Astrocyte (in vitro differentiated cells and primary cell): ENCODE results near the gene ATG4C. TPM values are rescaled to one million over a fixed set of nuclear protein-coding genes. Genes with fewer than 3 reads are reported as not detected.

Source experiments
- DNase-seq: peaks from one replicate; pipeline ENCODE4 v3.0.0-alpha.2; 2010; ENCODE audit warnings: low read depth
- FAIRE-seq: peaks from 2 replicates; lab custom pipeline; 2011; peaks lifted over from hg19 to GRCh38; lab: Jason Lieb, UNC
- H2AFZ ChIP-seq: 2 replicates; pipeline ENCODE4 v1.6.0; 2012; ENCODE audit warnings: low read depth, low read length, inconsistent platforms
- H3K27ac ChIP-seq: 2 replicates; pipeline ENCODE4 v1.5.1; 2011; ENCODE audit warnings: low read depth, low read length, inconsistent platforms
- H3K27me3 ChIP-seq: 2 replicates; pipeline ENCODE4 v1.6.0; 2011; ENCODE audit warnings: low read length, inconsistent platforms; ENCODE audit not compliant: insufficient read depth
- H3K36me3 ChIP-seq: 2 replicates; pipeline ENCODE4 v1.5.1; 2011; ENCODE audit warnings: low read length, inconsistent platforms; ENCODE audit not compliant: insufficient read depth
- H3K4me1 ChIP-seq: 2 replicates; pipeline ENCODE4 v1.5.1; 2011; ENCODE audit warnings: low read length, inconsistent platforms; ENCODE audit not compliant: insufficient read depth
- H3K4me2 ChIP-seq: 2 replicates; pipeline ENCODE4 v1.6.0; 2012; ENCODE audit warnings: low read length, inconsistent platforms
- H3K4me3 ChIP-seq: 2 replicates; pipeline ENCODE4 v1.5.1; 2011; ENCODE audit warnings: low read depth, mild to moderate bottlenecking, low read length, inconsistent platforms; ENCODE audit not compliant: insufficient read depth
- H3K79me2 ChIP-seq: 2 replicates; pipeline ENCODE4 v1.6.0; 2012; ENCODE audit warnings: mild to moderate bottlenecking, low read length, inconsistent platforms; ENCODE audit not compliant: insufficient read depth
- H3K9ac ChIP-seq: 2 replicates; pipeline ENCODE4 v1.6.0; 2012; ENCODE audit warnings: mild to moderate bottlenecking, low read length, inconsistent platforms
- H3K9me3 ChIP-seq: 2 replicates; pipeline ENCODE4 v1.5.1; 2012; ENCODE audit warnings: low read depth, mild to moderate bottlenecking, low read length, inconsistent platforms; ENCODE audit not compliant: insufficient read depth
- H4K20me1 ChIP-seq: 2 replicates; pipeline ENCODE4 v1.6.0; 2012; ENCODE audit warnings: low read length, inconsistent platforms; ENCODE audit not compliant: insufficient read depth
- H3K27ac Mint-ChIP-seq: one replicate; pipeline ENCODE4 v1.8.0; 2021; ENCODE audit warnings: mild to moderate bottlenecking, mixed read lengths; ENCODE audit not compliant: unreplicated experiment
- H3K27me3 Mint-ChIP-seq: one replicate; pipeline ENCODE4 v1.8.0; 2021; ENCODE audit warnings: low read depth, mixed read lengths; ENCODE audit not compliant: unreplicated experiment
- H3K36me3 Mint-ChIP-seq: one replicate; pipeline ENCODE4 v1.8.0; 2021; ENCODE audit warnings: low read depth, mixed read lengths; ENCODE audit not compliant: unreplicated experiment
- H3K4me1 Mint-ChIP-seq: one replicate; pipeline ENCODE4 v1.8.0; 2021; ENCODE audit warnings: low read depth, mixed read lengths; ENCODE audit not compliant: unreplicated experiment
- H3K4me3 Mint-ChIP-seq: one replicate; pipeline ENCODE4 v1.8.0; 2021; ENCODE audit warnings: mild to moderate bottlenecking, moderate library complexity, mixed read lengths; ENCODE audit not compliant: unreplicated experiment
- H3K9me3 Mint-ChIP-seq: one replicate; pipeline ENCODE4 v1.8.0; 2021; ENCODE audit warnings: mild to moderate bottlenecking, mixed read lengths; ENCODE audit not compliant: unreplicated experiment
- CTCF ChIP-seq: IDR thresholded peaks from 2 replicates; pipeline ENCODE4 v1.5.1; 2011; ENCODE audit warnings: low read depth, mild to moderate bottlenecking, inconsistent platforms, low read length, moderate library complexity; ENCODE audit not compliant: insufficient read depth
- EZH2 ChIP-seq: IDR thresholded peaks from 2 replicates; pipeline ENCODE4 v1.6.1; 2012; ENCODE audit warnings: mild to moderate bottlenecking, low read length, inconsistent platforms; ENCODE audit not compliant: insufficient read depth
- total RNA-seq: library from RNA; stranded (reverse); gene quantifications from 2 replicates; pipeline ENCODE4 v1.2.1, GENCODE V29; 2021

ATG4C gene
- total RNA-seq, 1 donor from 2014 or later: 7.0 TPM

- no peak for FAIRE-seq
- Histone ChIP-seq H3K9me3 (no peaks in the 10 kb centered on the region), H3K27ac (no peak overlapping the region), H4K20me1 (no peaks in the 10 kb centered on the region), H2AFZ (no peak overlapping the region), H3K4me1 (no peaks in the 10 kb centered on the region), H3K4me3 (no peak overlapping the region), H3K9ac (no peak overlapping the region), H3K36me3 (no peaks in the 10 kb centered on the region), H3K27me3 (no peaks in the 10 kb centered on the region), H3K4me2 (no peak overlapping the region), H3K79me2 (no peaks in the 10 kb centered on the region)
- peaks cover 4% of the 10 kb centered on the region for H3K4me1 Mint-ChIP-seq
- H3K27me3 Mint-ChIP-seq: no peaks in the 10 kb centered on the region
- no peak for DNase-seq
- H3K9me3 Mint-ChIP-seq: no peaks in the 10 kb centered on the region
- no peak overlapping the region for H3K4me3 Mint-ChIP-seq
- H3K36me3 Mint-ChIP-seq: no peaks in the 10 kb centered on the region
- H3K27ac Mint-ChIP-seq: no peak overlapping the region
- TF ChIP-seq CTCF (no peak), EZH2 (no peak)
These were observed 98.5 kb downstream of the ATG4C start for GRCh38 chr1:62882201-62883104.

DNA sequence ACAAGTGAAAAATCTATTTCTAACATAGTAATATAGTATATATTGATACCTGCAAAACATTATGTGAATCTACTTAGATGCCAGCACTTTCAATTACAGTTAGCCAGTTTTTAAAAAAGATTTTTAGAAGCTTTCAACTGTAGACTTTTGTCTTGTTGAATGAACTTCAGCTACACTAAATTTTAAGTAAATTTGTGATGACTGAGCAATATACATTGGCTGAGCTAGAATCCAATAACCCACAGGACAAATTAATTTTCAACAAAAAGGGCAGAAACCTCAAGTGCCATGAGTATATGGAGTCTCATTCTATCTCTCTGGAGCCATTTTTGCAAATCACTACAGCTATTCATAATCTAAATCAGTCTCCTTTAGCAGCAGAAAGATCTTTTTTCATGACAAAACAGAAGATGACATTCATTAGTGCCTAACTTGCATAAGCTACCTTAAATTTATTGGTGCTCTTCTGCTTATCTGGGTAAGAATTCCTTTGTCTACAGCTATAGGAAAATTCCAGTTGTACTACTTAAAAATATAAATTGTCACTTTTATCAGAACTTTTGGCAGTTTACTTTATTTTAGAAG lies 100.3 kb downstream of the ATG4C start:
- no peaks in the 10 kb centered on the region for H4K20me1 ChIP-seq
- H3K9me3 ChIP-seq: no peaks in the 10 kb centered on the region
- no peak overlapping the region for H3K27ac Mint-ChIP-seq
- no peaks in the 10 kb centered on the region for H3K4me1 ChIP-seq
- no peak for DNase-seq
- H3K79me2 ChIP-seq: no peaks in the 10 kb centered on the region
- H3K4me3 Mint-ChIP-seq: no peak overlapping the region
- H3K4me2 ChIP-seq: no peak overlapping the region
- H3K4me1 Mint-ChIP-seq: peaks cover 4% of the 10 kb centered on the region
- TF ChIP-seq CTCF: no peak
- TF ChIP-seq EZH2: no peak
- no peaks in the 10 kb centered on the region for H3K27me3 ChIP-seq
- H3K4me3 ChIP-seq: no peak overlapping the region
- H3K9ac ChIP-seq: no peak overlapping the region
- FAIRE-seq: no peak
- no peaks in the 10 kb centered on the region for H3K36me3 ChIP-seq
- H2AFZ ChIP-seq: no peak overlapping the region
- no peaks in the 10 kb centered on the region for H3K9me3 Mint-ChIP-seq
- H3K36me3 Mint-ChIP-seq: no peaks in the 10 kb centered on the region
- H3K27me3 Mint-ChIP-seq: no peaks in the 10 kb centered on the region
- H3K27ac ChIP-seq: no peak overlapping the region
